GM13976 (cell line): Measurements from ENCODE around the gene ADCK1.

Experiments used
- DNase-seq: peaks from one replicate; pipeline ENCODE4 v3.0.0; 2012; ENCODE audit warnings: low spot score
- CTCF ChIP-seq: IDR thresholded peaks from 2 replicates; pipeline ENCODE4 v1.5.1; 2012; ENCODE audit warnings: borderline replicate concordance, mild to moderate bottlenecking; ENCODE audit not compliant: insufficient read depth; ENCODE audit errors: extremely low read depth, missing control alignments, control extremely low read depth
- in situ Hi-C: fragments of 300-500 bp; cut with MboI; formaldehyde crosslinking; loops from one replicate; pipeline ENCODE4 v1.12.0; 2022; ENCODE audit warnings: low sequenced_read_pairs, mixed read lengths, inconsistent platforms; ENCODE audit not compliant: unreplicated experiment

ADCK1 gene

GRCh38 chr14:77844802-77845201 lies 44.9 kb downstream of the ADCK1 start:
- no peak for TF ChIP-seq CTCF
- DNase-seq = no peak
- in situ Hi-C loops = no loop called here

GRCh38 chr14:77848031-77848430 lies 48.1 kb downstream of the ADCK1 start:
- DNase-seq = no peak
- no peak for TF ChIP-seq CTCF
- in situ Hi-C loops = no loop called here

- no peak for DNase-seq
- in situ Hi-C loops = loop anchor here (25.0 kb wide), 1 partner anchor 713 kb away; no protein-coding TSS in a partner anchor
- no peak for TF ChIP-seq CTCF
These were observed 49.8 kb downstream of the ADCK1 start for GRCh38 chr14:77849711-77850110.

- TF ChIP-seq CTCF = no peak
- in situ Hi-C loops = loop anchor here (25.0 kb wide), 1 partner anchor 708 kb away; no protein-coding TSS in a partner anchor
- no peak for DNase-seq
These were observed 54.0 kb downstream of the ADCK1 start for GRCh38 chr14:77853919-77854318.

GRCh38 chr14:77856941-77857340 lies 57.0 kb downstream of the ADCK1 start:
- DNase-seq = no peak
- in situ Hi-C loops = loop anchor here (25.0 kb wide), 1 partner anchor 705 kb away; no protein-coding TSS in a partner anchor
- TF ChIP-seq CTCF = no peak

GRCh38 chr14:77859934-77860570 lies 60.1 kb downstream of the ADCK1 start:
- DNase-seq = no peak
- TF ChIP-seq CTCF = no peak
- in situ Hi-C loops = loop anchor here (25.0 kb wide), 1 partner anchor 702 kb away; no protein-coding TSS in a partner anchor
